K562 (cell line): ENCODE measurements around the gene GLIS1. TPM values are rescaled to one million over a fixed set of nuclear protein-coding genes. Genes with fewer than 3 reads are reported as not detected.

ENCODE experiments used
- ATAC-seq: fragments of 200-7000 bp; cut with Tn5 transposase; 3 replicates; pipeline ENCODE4 v1.9.1; 2020; ENCODE audit warnings: moderate library complexity
- BruUV-seq: library from RNA; stranded (reverse); fragments of 400-500 nt; replicated peaks from 2 replicates; lab custom pipeline; 2021; lab: Mats Ljungman, UMichigan
- CTCF ChIA-PET: fragments of 300-600 bp; formaldehyde crosslinking; extraction: SDS; loops from one replicate; lab custom pipeline; 2021; ENCODE audit warnings: low intra/inter-chr PET ratio; lab: Yijun Ruan, JAX
- POLR2A ChIA-PET: fragments of 300-600, 350-650 bp; sonication (Branson Sonifier 250); formaldehyde crosslinking; extraction: SDS; loops from one replicate; lab custom pipeline; 2021; ENCODE audit warnings: antibody characterized with exemption, inconsistent platforms; lab: Yijun Ruan, JAX
- DNase-seq, 4 experiments: peaks; one replicate each; pipeline versions ENCODE4 v3.0.0 to v3.0.0-alpha.2; 2011 to 2018; ENCODE audit warnings: low spot score in 3 of 4, mixed read lengths in 3 of 4; ENCODE audit errors: extremely low read depth in 1 of 4
- FAIRE-seq: peaks from 2 replicates; lab custom pipeline; 2011; peaks lifted over from hg19 to GRCh38; lab: Jason Lieb, UNC
- H2AFZ ChIP-seq: 2 replicates; pipeline ENCODE4 v1.6.0; 2011; ENCODE audit warnings: low read depth, low read length, control low read depth, inconsistent platforms
- H3K27ac ChIP-seq: fragments of 200-600 bp; 3 replicates; pipeline ENCODE4 v1.8.0; 2011; ENCODE audit warnings: low read depth, mild to moderate bottlenecking, control low read depth, inconsistent platforms, low read length, moderate library complexity, mixed read lengths; ENCODE audit errors: extremely low read depth
- H3K27me3 ChIP-seq, 2 experiments: fragments of 300-600 bp in 1 of 2; 2 replicates in 1 of 2; 3 replicates in 1 of 2; pipeline versions ENCODE4 v1.6.0 to v1.8.0; 2011; ENCODE audit warnings: inconsistent platforms in 2 of 2, low read length in 2 of 2, mild to moderate bottlenecking in 1 of 2, mixed read lengths in 1 of 2, moderate library complexity in 1 of 2; ENCODE audit not compliant: control insufficient read depth in 2 of 2, insufficient read depth in 2 of 2
- H3K36me3 ChIP-seq: fragments of 300-600 bp; 3 replicates; pipeline ENCODE4 v1.8.0; 2011; ENCODE audit warnings: mild to moderate bottlenecking, low read length, inconsistent platforms; ENCODE audit not compliant: control insufficient read depth, insufficient read depth
- H3K4me1 ChIP-seq, 2 experiments: fragments of 200-600 bp in 1 of 2; replicated peaks in 1 of 2; 2 replicates in 1 of 2; 3 replicates in 1 of 2; pipeline versions ENCODE4 v1.5.1 to v1.8.0; 2011; ENCODE audit warnings: inconsistent platforms in 2 of 2, low read length in 2 of 2, mild to moderate bottlenecking in 1 of 2, mixed read lengths in 1 of 2, moderate library complexity in 1 of 2; ENCODE audit not compliant: control insufficient read depth in 2 of 2, insufficient read depth in 2 of 2
- H3K4me2 ChIP-seq: 2 replicates; pipeline ENCODE4 v1.6.1; 2011; ENCODE audit warnings: low read length, control low read depth, inconsistent platforms, mixed read lengths; ENCODE audit not compliant: insufficient read depth
- H3K4me3 ChIP-seq: fragments of 200-600 bp; sonication (generic), shearing (Covaris generic); 2 replicates; pipeline ENCODE4 v1.5.1; 2016; ENCODE audit warnings: control low read depth, inconsistent platforms
- H3K79me2 ChIP-seq: fragments of 200-600 bp; 3 replicates; pipeline ENCODE4 v1.8.0; 2011; ENCODE audit warnings: low read length, inconsistent platforms; ENCODE audit not compliant: control insufficient read depth, insufficient read depth
- H3K9ac ChIP-seq, 2 experiments: 2 replicates each; pipeline versions ENCODE4 v1.6.0 to v1.6.1; 2011; ENCODE audit warnings: low read depth in 2 of 2, low read length in 2 of 2, control low read depth in 1 of 2, inconsistent platforms in 1 of 2, mild to moderate bottlenecking in 1 of 2, mixed read lengths in 1 of 2; ENCODE audit not compliant: insufficient read depth in 1 of 2
- H3K9me1 ChIP-seq: one replicate; pipeline ENCODE4 v1.6.0; 2011; ENCODE audit warnings: inconsistent platforms, mild to moderate bottlenecking, low read length, moderate library complexity; ENCODE audit not compliant: control insufficient read depth, insufficient read depth
- H3K9me3 ChIP-seq: replicated peaks from 2 replicates; pipeline ENCODE4 v1.5.1; 2011; ENCODE audit warnings: low read depth, low read length, inconsistent platforms; ENCODE audit not compliant: control insufficient read depth, insufficient read depth
- H4K20me1 ChIP-seq: replicated peaks from 2 replicates; pipeline ENCODE4 v1.6.1; 2011; ENCODE audit warnings: low read length, inconsistent platforms, mixed read lengths; ENCODE audit not compliant: control insufficient read depth, insufficient read depth
- ATF1 ChIP-seq, 2 experiments: fragments of 450-650 bp in 1 of 2; IDR thresholded peaks; 2 replicates each; pipeline ENCODE4 v1.6.1; 2016; ENCODE audit warnings: missing compliant biosample characterization in 1 of 2, missing genetic modification characterization in 1 of 2
- CHCHD3 ChIP-seq: fragments of 250-450 bp; sonication (Bioruptor Pico); IDR thresholded peaks from 2 replicates; pipeline ENCODE4 v2.1.2; 2022; ENCODE audit warnings: mild to moderate bottlenecking
- KDM4B ChIP-seq, 2 experiments: fragments of 450-650 bp in 1 of 2; sonication (generic) in 1 of 2; IDR thresholded peaks; 2 replicates each; pipeline ENCODE4 v1.6.1; 2016 to 2017; ENCODE audit warnings: borderline replicate concordance in 2 of 2, antibody characterized with exemption in 1 of 2, low read depth in 1 of 2, mild to moderate bottlenecking in 1 of 2
- KLF16 ChIP-seq: IDR thresholded peaks from 2 replicates; pipeline ENCODE4 v1.6.1; 2016; ENCODE audit warnings: antibody characterized with exemption
- POLR2G ChIP-seq: fragments of 200-400 bp; formaldehyde crosslinking; IDR thresholded peaks from 2 replicates; pipeline ENCODE4 v1.6.1; 2017; ENCODE audit warnings: low read depth, mild to moderate bottlenecking, antibody characterized with exemption, low read length, moderate library complexity
- PRPF4 ChIP-seq: fragments of 200-400 bp; formaldehyde crosslinking; IDR thresholded peaks from one replicate; pipeline ENCODE4 v1.6.1; 2017; ENCODE audit warnings: low read length, low read depth, mild to moderate bottlenecking; ENCODE audit not compliant: insufficient read depth, poor library complexity, severe bottlenecking
- ZBTB7A ChIP-seq: IDR thresholded peaks from 2 replicates; pipeline ENCODE4 v1.6.1; 2011; ENCODE audit warnings: low read depth, mild to moderate bottlenecking, low read length, moderate library complexity, borderline replicate concordance; ENCODE audit not compliant: control insufficient read depth
- ZFP1 ChIP-seq: fragments of 450-650 bp; formaldehyde crosslinking; IDR thresholded peaks from 2 replicates; pipeline ENCODE4 v1.4.0; 2020; ENCODE audit warnings: mild to moderate bottlenecking, mixed read lengths
- WGBS: fragments of 100-300 bp; shearing (Covaris generic); methylation state at CpG from one replicate; pipeline ENCODE4 v1.1.6; 2016; ENCODE audit warnings: low coverage, mixed read lengths; ENCODE audit not compliant: insufficient coverage; ENCODE audit errors: missing lambda C conversion rate; 5-methylcytosine and 5-hydroxymethylcytosine counted together
- in situ Hi-C: fragments of 300-500 bp; cut with MboI; formaldehyde crosslinking; loops from 4 replicates; pipeline ENCODE4 v1.15.0; 2018; ENCODE audit warnings: inconsistent platforms, mixed read lengths
- intact Hi-C: fragments of 100-400 bp; cut with micrococcal nuclease; formaldehyde crosslinking; loops from 2 replicates; pipeline ENCODE4 v1.14.2; 2022
- polyA plus RNA-seq, 8 experiments: library from polyadenylated mRNA; depleted of rRNA in 4 of 8; stranded (reverse) in 5 of 8; unstranded in 3 of 8; fragments of >200 nt; fragmentation: Nextera tagmentation in 2 of 8; fragmentation: Illumina TruSeq in 1 of 8; extraction: Ambion mirVana in 2 of 8; extraction: Trizol in 1 of 8; gene quantifications; 2 replicates each; pipeline versions ENCODE4 v1.2.1 to v1.2.3, GENCODE V29; 2011 to 2014; ENCODE audit warnings: inconsistent platforms in 1 of 8, missing spikeins in 1 of 8
- total RNA-seq, 7 experiments: library from RNA; depleted of rRNA in 6 of 7; stranded (reverse); fragments of >200 nt in 6 of 7; fragmentation: Illumina TruSeq in 2 of 7; extraction: Trizol in 2 of 7; gene quantifications; 2 replicates each; pipeline versions ENCODE4 v1.2.1 to v1.2.3, GENCODE V29; 2011 to 2021; ENCODE audit warnings: low replicate concordance in 1 of 7
- TF ChIP-seq, protein P1 (sequence below), 3 experiments: fragments of 200-800 bp in 1 of 3; fragments of 250-450 bp in 1 of 3; fragments of 450-650 bp in 1 of 3; sonication (Bioruptor Pico) in 1 of 3; sonication (Bioruptor generic) in 1 of 3; formaldehyde crosslinking in 1 of 3; IDR thresholded peaks; 2 replicates each; pipeline versions ENCODE4 v1.6.1 to v1.8.0; 2016 to 2022; ENCODE audit warnings: mild to moderate bottlenecking in 2 of 3, missing genetic modification characterization in 2 of 3, missing compliant biosample characterization in 1 of 3, moderate library complexity in 1 of 3
- TF ChIP-seq, protein P2 (sequence below): fragments of 250-450 bp; sonication (Bioruptor Pico); IDR thresholded peaks from 2 replicates; pipeline ENCODE4 v1.8.0; 2022; ENCODE audit warnings: moderate library complexity, mild to moderate bottlenecking, inconsistent platforms

The GLIS1 gene
- total and polyA plus RNA-seq, 9 of the 15 experiments (the other 6 are each of a cell fraction or from before 2014, with no cell fraction given) = not detected

DNA sequence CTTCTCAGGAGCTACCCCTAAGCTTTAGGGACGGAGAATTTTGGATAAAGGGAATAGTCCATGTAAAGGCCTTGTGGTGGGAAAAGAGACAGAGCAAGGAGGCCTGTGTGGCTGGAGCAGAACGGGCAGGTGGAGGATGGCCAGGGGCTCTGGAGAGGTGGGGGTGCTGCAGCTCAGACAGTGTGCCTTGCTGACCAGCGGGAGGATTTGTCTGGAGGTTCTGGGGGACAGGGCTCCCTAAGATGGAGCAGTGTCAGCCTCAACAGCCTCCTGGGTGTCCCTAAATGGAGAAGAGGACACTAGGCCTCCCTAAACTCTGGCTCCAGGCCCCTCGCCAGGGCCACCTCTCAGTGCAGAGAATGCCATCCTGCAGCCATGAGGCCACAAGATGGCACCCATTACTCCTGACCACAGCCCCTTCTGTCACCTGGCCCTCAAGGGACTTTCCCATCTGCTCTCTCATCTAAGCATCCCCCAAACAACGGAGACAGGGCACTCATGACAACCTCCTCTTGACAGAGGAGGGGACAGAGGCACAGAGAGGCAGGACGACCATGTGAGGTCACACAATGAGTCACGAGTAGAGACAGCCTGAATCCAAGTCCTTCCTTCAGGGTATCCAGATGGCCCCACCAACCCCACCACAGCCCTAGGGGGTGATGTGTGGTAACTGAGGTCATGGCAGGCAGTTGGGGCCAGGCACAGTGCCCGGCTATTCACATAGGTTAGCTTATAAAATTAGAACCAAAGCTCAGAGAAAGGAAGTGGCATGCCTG, 185.0 kb downstream of the GLIS1 start:
- FAIRE-seq (no peak), ATAC-seq (no peak), DNase-seq (no peak)
- Histone ChIP-seq H3K36me3 (no peaks in the 10 kb centered on the region), H3K79me2 (no peaks in the 10 kb centered on the region), H3K9me3 (no peaks in the 10 kb centered on the region; the same call in 1 of the 2 replicates), H3K9me1 (no peaks in the 10 kb centered on the region), H4K20me1 (0 out of 2 replicates have a peak, but pooled peaks cover 5% of the 10 kb centered on the region), H3K4me1 (no peaks in the 10 kb centered on the region), H3K9ac (no peak overlapping the region), H2AFZ (no peak overlapping the region), H3K27ac (no peak overlapping the region), H3K27me3 (peaks cover 10 to 49% of the 10 kb centered on the region in 2 experiments), H3K4me3 (no peak overlapping the region), H3K4me2 (no peak overlapping the region)
- POLR2A ChIA-PET = interaction anchor here (1.0 kb wide), 1 partner anchor 22 kb away, joined by 5 read pairs; no protein-coding TSS in a partner anchor
- under 1% methylated on average over 8 of the region's 8 CpGs for WGBS
- TF ChIP-seq KLF16 (no peak), PRPF4 (no peak), POLR2G (no peak), ZFP1 (CRISPR knock-in tag) (no peak), KDM4B (IDR thresholded peaks at IDR 0.05; ENCODE audit: borderline replicate concordance in 2 of 2, low read depth in 1 of 2) (no peak), ATF1 (CRISPR knock-in tag; IDR thresholded peaks at IDR 0.05) (no peak), ATF1 (tag; IDR thresholded peaks at IDR 0.05) (no peak), ZBTB7A (no peak), CHCHD3 (no peak)
- TF ChIP-seq, protein P1, sequence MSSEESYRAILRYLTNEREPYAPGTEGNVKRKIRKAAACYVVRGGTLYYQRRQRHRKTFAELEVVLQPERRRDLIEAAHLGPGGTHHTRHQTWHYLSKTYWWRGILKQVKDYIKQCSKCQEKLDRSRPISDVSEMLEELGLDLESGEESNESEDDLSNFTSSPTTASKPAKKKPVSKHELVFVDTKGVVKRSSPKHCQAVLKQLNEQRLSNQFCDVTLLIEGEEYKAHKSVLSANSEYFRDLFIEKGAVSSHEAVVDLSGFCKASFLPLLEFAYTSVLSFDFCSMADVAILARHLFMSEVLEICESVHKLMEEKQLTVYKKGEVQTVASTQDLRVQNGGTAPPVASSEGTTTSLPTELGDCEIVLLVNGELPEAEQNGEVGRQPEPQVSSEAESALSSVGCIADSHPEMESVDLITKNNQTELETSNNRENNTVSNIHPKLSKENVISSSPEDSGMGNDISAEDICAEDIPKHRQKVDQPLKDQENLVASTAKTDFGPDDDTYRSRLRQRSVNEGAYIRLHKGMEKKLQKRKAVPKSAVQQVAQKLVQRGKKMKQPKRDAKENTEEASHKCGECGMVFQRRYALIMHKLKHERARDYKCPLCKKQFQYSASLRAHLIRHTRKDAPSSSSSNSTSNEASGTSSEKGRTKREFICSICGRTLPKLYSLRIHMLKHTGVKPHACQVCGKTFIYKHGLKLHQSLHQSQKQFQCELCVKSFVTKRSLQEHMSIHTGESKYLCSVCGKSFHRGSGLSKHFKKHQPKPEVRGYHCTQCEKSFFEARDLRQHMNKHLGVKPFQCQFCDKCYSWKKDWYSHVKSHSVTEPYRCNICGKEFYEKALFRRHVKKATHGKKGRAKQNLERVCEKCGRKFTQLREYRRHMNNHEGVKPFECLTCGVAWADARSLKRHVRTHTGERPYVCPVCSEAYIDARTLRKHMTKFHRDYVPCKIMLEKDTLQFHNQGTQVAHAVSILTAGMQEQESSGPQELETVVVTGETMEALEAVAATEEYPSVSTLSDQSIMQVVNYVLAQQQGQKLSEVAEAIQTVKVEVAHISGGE (CRISPR knock-in tag; IDR thresholded peaks at IDR 0.05) = no peak
- TF ChIP-seq, protein P2, sequence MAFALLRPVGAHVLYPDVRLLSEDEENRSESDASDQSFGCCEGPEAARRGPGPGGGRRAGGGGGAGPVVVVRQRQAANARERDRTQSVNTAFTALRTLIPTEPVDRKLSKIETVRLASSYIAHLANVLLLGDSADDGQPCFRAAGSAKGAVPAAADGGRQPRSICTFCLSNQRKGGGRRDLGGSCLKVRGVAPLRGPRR = no peak
- CTCF ChIA-PET = no interaction called here
- in situ Hi-C loops = no loop called here
- intact Hi-C loops = no loop called here
- BruUV-seq = no TSS peak
